Measurements from ENCODE around the gene RANBP17.

- TF ChIP-seq, protein P1, sequence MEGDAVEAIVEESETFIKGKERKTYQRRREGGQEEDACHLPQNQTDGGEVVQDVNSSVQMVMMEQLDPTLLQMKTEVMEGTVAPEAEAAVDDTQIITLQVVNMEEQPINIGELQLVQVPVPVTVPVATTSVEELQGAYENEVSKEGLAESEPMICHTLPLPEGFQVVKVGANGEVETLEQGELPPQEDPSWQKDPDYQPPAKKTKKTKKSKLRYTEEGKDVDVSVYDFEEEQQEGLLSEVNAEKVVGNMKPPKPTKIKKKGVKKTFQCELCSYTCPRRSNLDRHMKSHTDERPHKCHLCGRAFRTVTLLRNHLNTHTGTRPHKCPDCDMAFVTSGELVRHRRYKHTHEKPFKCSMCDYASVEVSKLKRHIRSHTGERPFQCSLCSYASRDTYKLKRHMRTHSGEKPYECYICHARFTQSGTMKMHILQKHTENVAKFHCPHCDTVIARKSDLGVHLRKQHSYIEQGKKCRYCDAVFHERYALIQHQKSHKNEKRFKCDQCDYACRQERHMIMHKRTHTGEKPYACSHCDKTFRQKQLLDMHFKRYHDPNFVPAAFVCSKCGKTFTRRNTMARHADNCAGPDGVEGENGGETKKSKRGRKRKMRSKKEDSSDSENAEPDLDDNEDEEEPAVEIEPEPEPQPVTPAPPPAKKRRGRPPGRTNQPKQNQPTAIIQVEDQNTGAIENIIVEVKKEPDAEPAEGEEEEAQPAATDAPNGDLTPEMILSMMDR (IDR thresholded peaks at IDR 0.05): no peak
- TF ChIP-seq TAF1 (IDR thresholded peaks at IDR 0.05; ENCODE audit: borderline replicate concordance, low read depth, low read length) (no peak), SMC3 (IDR thresholded peaks at IDR 0.05; ENCODE audit: low read depth, low read length) (no peak), MAX (IDR thresholded peaks at IDR 0.05; ENCODE audit: low read depth) (no peak), USF2 (IDR thresholded peaks at IDR 0.05; ENCODE audit: borderline replicate concordance, low read depth, low read length) (no peak), MXI1 (IDR thresholded peaks at IDR 0.05; ENCODE audit: low read depth, low read length) (no peak), GABPA (IDR thresholded peaks at IDR 0.05; ENCODE audit: low read depth) (no peak)
Measured at GRCh38 chr5:171123417-171123816, 261.6 kb downstream of the RANBP17 start.

Data from SK-N-SH (cell line).